BLaER1 (cell line): Measurements from ENCODE around the gene NR3C1.

ENCODE experiments used
- H3K27ac ChIP-seq: shearing (Covaris generic); formaldehyde crosslinking; 2 replicates; pipeline ENCODE4 v1.8.1; 2022
- H3K27me3 ChIP-seq: shearing (Covaris generic); formaldehyde crosslinking; 2 replicates; pipeline ENCODE4 v1.8.1; 2022
- H3K36me3 ChIP-seq: shearing (Covaris generic); formaldehyde crosslinking; 2 replicates; pipeline ENCODE4 v1.8.1; 2022
- H3K4me1 ChIP-seq: shearing (Covaris generic); formaldehyde crosslinking; 2 replicates; pipeline ENCODE4 v1.8.1; 2022
- H3K4me2 ChIP-seq: shearing (Covaris generic); formaldehyde crosslinking; 2 replicates; pipeline ENCODE4 v1.8.1; 2022
- H3K4me3 ChIP-seq: shearing (Covaris generic); formaldehyde crosslinking; 2 replicates; pipeline ENCODE4 v1.8.1; 2022
- H3K9ac ChIP-seq: shearing (Covaris generic); formaldehyde crosslinking; 2 replicates; pipeline ENCODE4 v1.8.1; 2022
- H3K9me3 ChIP-seq: shearing (Covaris generic); formaldehyde crosslinking; 2 replicates; pipeline ENCODE4 v1.8.1; 2022
- H4K20me1 ChIP-seq: shearing (Covaris generic); formaldehyde crosslinking; 2 replicates; pipeline ENCODE4 v1.8.1; 2022
- Cebpa-rat ChIP-seq: shearing (Covaris generic); IDR thresholded peaks from 2 replicates; pipeline ENCODE4 v1.8.1; 2022

NR3C1 gene

GRCh38 chr5:143437666-143438273 lies 34.3 kb upstream of the NR3C1 start:
- H3K9ac ChIP-seq, result no peak overlapping the region
- H3K4me1 ChIP-seq, result peaks cover 24% of the 10 kb centered on the region
- no peak overlapping the region for H3K4me3 ChIP-seq
- H3K27me3 ChIP-seq, result no peaks in the 10 kb centered on the region
- H3K36me3 ChIP-seq, result no peaks in the 10 kb centered on the region
- H3K27ac ChIP-seq, result no peak overlapping the region
- no peaks in the 10 kb centered on the region for H3K9me3 ChIP-seq
- H4K20me1 ChIP-seq, result no peaks in the 10 kb centered on the region
- H3K4me2 ChIP-seq, result no peak overlapping the region
- TF ChIP-seq Cebpa-rat, result no peak

- Histone ChIP-seq H3K4me3 (no peak overlapping the region), H3K4me2 (no peak overlapping the region), H4K20me1 (no peaks in the 10 kb centered on the region), H3K36me3 (no peaks in the 10 kb centered on the region), H3K27me3 (no peaks in the 10 kb centered on the region), H3K9ac (no peak overlapping the region), H3K27ac (no peak overlapping the region), H3K9me3 (no peaks in the 10 kb centered on the region), H3K4me1 (peaks cover 24% of the 10 kb centered on the region)
- TF ChIP-seq Cebpa-rat, result no peak
Measured at GRCh38 chr5:143436871-143437270, 33.4 kb upstream of the NR3C1 start.

- Histone ChIP-seq H3K9me3 (no peaks in the 10 kb centered on the region), H3K4me1 (peaks cover 24% of the 10 kb centered on the region), H3K9ac (peak overlapping the region; percentile 51), H3K36me3 (no peaks in the 10 kb centered on the region), H3K4me2 (peak overlapping the region; percentile 83), H3K27me3 (no peaks in the 10 kb centered on the region), H3K27ac (peak overlapping the region; percentile 69), H3K4me3 (peak overlapping the region; percentile 54), H4K20me1 (no peaks in the 10 kb centered on the region)
- peak; percentile 81 for TF ChIP-seq Cebpa-rat
Measured at GRCh38 chr5:143435210-143435657, 31.7 kb upstream of the NR3C1 start.

DNA sequence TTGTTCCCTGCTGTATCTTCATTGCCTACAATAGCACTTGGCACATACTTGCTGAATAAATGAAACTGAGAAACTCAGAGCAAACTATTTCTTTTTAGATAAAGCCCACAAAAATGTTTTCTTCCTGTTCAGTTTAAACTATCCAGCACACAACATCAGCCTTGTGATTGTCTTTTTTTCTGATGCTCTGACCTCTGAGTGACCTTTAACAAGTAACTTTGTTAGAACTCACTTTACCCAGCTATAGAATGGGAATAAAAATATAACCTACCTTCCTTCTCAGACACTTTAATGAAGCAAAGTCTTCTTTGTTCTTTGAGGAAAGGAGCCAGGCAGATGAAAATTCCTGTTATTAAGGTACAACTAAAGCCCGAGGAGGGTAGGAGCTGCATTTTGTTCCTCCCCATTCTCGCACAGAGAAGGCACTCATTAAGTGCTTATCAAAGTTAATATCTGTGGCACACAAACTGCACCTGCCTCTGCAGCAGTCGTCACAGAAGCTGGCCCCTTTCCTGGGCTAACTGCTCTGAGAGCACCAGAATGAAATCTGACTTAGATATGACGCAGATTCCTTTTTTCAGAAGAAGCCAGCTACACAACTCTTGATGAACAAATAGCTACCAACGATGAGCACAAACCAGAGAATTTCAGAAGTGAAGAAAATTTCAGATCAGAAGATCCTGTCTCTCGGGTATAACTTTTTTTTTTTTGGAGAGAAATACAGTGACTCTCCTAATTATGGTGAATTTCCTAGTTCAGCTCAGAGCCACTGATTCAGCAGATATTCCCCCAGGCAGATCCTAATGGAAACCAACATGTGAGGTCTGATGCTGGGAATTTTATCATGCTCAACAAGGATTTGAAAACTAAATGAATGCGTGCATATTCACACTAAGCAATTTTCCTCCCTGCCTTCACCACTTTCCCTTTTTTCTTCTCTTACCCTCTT lies 31.0 kb upstream of the NR3C1 start:
- no peaks in the 10 kb centered on the region for H3K27me3 ChIP-seq
- no peak for TF ChIP-seq Cebpa-rat
- peaks cover 24% of the 10 kb centered on the region for H3K4me1 ChIP-seq
- peak overlapping the region; percentile 51 for H3K9ac ChIP-seq
- H3K4me2 ChIP-seq, result peak overlapping the region; percentile 83
- no peaks in the 10 kb centered on the region for H4K20me1 ChIP-seq
- peak overlapping the region; percentile 54 for H3K4me3 ChIP-seq
- H3K27ac ChIP-seq, result peak overlapping the region; percentile 69
- H3K36me3 ChIP-seq, result no peaks in the 10 kb centered on the region
- no peaks in the 10 kb centered on the region for H3K9me3 ChIP-seq

DNA sequence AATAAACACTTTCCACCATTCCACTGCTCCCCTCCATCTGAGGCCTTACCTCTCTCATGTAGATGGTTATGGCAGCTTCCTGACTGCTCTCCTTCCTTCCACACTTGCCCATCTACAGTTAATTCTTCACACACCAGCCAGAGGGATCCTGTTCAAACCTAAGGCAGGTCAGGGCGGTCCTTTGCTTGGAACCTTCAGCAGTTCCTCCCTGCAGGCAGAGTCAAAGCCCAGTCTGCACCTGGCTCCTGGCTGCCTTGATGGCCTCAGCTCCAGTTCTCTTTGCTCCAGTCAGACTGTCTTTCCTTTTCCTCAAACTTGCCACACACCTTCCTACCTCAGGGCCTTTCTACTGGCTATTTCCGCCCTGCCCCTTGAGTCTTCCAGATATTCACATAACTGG lies 30.2 kb upstream of the NR3C1 start:
- TF ChIP-seq Cebpa-rat, result no peak
- Histone ChIP-seq H3K9me3 (no peaks in the 10 kb centered on the region), H3K27me3 (no peaks in the 10 kb centered on the region), H3K4me2 (no peak overlapping the region), H3K27ac (0 out of 2 replicates have a peak overlapping the region, but pooled peaks have one; percentile 2), H4K20me1 (no peaks in the 10 kb centered on the region), H3K36me3 (no peaks in the 10 kb centered on the region), H3K4me3 (no peak overlapping the region), H3K9ac (no peak overlapping the region), H3K4me1 (peaks cover 24% of the 10 kb centered on the region)

DNA sequence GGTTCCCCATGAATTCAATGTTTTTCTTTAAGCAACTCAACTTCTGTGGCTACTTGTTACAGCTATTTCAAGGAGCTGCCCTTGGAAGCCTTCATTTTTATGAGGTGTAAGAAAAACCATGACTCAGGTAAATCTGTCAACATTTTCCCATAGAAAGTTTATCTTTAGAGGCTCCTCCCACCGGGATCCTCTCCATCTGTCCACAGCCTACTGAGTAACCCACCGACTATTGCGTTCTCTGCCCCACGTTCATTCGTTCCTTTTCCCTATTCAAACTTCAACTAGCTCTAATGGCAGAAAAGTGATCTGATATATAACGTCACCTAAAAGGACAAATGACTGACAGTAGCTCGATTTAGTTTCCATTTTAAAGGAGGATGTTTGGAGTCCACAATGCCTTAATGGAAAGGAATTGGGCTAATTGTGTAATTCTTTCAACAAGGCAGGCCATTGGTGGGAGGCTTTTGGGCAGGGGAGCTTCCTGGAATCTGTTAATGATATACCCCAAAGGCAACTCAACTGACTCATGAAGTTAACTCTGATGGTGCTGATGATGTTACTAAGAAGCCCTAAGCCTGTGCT lies 29.3 kb upstream of the NR3C1 start:
- H3K4me2 ChIP-seq, result no peak overlapping the region
- no peak overlapping the region for H3K9ac ChIP-seq
- no peak overlapping the region for H3K27ac ChIP-seq
- H3K4me3 ChIP-seq, result no peak overlapping the region
- no peaks in the 10 kb centered on the region for H4K20me1 ChIP-seq
- H3K36me3 ChIP-seq, result no peaks in the 10 kb centered on the region
- no peak for TF ChIP-seq Cebpa-rat
- no peaks in the 10 kb centered on the region for H3K27me3 ChIP-seq
- peaks cover 24% of the 10 kb centered on the region for H3K4me1 ChIP-seq
- H3K9me3 ChIP-seq, result no peaks in the 10 kb centered on the region

DNA sequence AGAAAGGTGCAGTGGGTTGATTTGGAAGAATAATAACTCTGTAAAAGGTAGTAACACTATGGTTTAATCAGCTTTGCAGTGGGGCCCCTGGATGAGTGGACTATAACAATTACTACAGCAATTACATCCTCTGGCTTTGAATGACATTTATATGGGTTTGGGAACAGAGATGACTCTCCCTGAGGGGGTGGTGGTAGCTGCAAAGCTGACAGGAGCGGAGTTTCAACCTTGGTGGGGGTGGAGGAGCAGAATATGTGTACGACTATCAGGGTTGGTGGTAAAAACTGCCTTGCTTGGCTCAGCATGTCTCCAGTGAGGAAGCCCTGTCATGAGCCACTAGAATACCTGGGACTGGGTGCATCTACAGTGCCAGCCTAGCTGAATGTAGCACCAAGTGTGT lies 28.3 kb upstream of the NR3C1 start:
- Histone ChIP-seq H4K20me1 (no peaks in the 10 kb centered on the region), H3K9me3 (no peaks in the 10 kb centered on the region), H3K36me3 (no peaks in the 10 kb centered on the region), H3K9ac (no peak overlapping the region), H3K4me1 (peaks cover 24% of the 10 kb centered on the region), H3K27me3 (no peaks in the 10 kb centered on the region), H3K4me2 (no peak overlapping the region), H3K27ac (no peak overlapping the region), H3K4me3 (no peak overlapping the region)
- no peak for TF ChIP-seq Cebpa-rat

DNA sequence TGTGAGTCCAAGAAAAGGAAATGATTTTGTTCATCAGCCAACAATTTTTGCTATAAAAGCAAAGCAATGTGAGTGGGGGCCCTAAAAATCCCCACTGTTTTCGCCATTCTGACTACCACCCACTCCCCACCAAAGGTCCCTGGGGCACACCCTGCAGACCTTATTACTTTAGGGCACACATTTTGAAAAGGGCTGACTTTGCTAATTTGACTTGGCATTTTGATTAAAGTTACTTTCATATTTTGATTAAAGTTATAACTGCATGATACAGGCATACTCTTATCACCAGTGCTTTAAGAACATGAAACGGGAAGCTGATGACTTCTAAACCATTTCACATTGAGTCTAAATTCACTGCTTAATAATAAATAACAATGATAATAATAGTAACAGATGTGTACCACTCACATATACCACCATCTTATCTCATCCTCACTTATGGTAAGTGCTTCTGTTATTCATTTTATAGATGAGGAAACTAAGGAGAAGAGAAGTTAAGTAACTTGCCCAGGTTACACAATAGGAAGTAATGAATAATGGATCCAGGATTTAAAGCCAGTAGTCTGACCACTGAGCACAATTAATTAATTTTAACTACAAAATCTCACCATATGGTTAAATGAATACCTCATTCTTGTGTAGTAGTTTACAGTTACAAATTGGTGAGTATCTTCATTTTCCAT lies 25.4 kb upstream of the NR3C1 start:
- Histone ChIP-seq H4K20me1 (no peaks in the 10 kb centered on the region), H3K4me1 (peaks cover 3% of the 10 kb centered on the region; the same call in 1 of the 2 replicates), H3K4me3 (no peak overlapping the region), H3K9me3 (no peaks in the 10 kb centered on the region), H3K9ac (no peak overlapping the region), H3K36me3 (no peaks in the 10 kb centered on the region), H3K4me2 (no peak overlapping the region), H3K27me3 (no peaks in the 10 kb centered on the region), H3K27ac (no peak overlapping the region)
- no peak for TF ChIP-seq Cebpa-rat

GRCh38 chr5:143428155-143428554 lies 24.7 kb upstream of the NR3C1 start:
- H3K36me3 ChIP-seq, result no peaks in the 10 kb centered on the region
- no peak overlapping the region for H3K27ac ChIP-seq
- no peaks in the 10 kb centered on the region for H4K20me1 ChIP-seq
- H3K9ac ChIP-seq, result no peak overlapping the region
- no peaks in the 10 kb centered on the region for H3K9me3 ChIP-seq
- H3K4me2 ChIP-seq, result no peak overlapping the region
- H3K27me3 ChIP-seq, result no peaks in the 10 kb centered on the region
- no peak overlapping the region for H3K4me3 ChIP-seq
- no peak for TF ChIP-seq Cebpa-rat
- no peaks in the 10 kb centered on the region for H3K4me1 ChIP-seq
